ENCODE data around the gene TGFBR2.

DNA sequence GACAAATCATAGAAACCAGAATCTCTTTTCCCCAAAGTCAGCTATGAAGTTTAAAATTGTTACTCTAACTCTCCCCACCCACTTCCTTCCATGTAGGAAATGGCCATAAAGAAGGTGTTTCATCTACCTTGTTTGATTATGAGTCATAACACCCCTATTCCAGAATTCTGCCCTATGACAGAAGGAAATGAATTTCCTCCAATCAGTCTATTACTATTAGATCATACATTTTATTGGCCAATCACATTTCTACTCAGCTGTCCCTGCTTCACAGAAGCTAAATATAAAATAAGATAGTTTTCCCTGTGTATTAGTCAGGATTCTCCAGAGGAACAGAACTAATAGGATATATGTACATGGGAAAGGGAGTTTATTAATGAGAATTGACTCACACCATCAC lies 102.1 kb downstream of the TGFBR2 start:
- TF ChIP-seq POLR2AphosphoS5 (IDR thresholded peaks at IDR 0.05; ENCODE audit: low read length) (no peak), STAT1 (conservative IDR thresholded peaks at IDR 0.05) (no peak), FOXM1 (IDR thresholded peaks at IDR 0.05; ENCODE audit: low read depth, low read length) (no peak), EP300 (IDR thresholded peaks at IDR 0.05; ENCODE audit: borderline replicate concordance in 1 of 2, control insufficient read depth in 1 of 2, low read depth in 2 of 2, low read length in 2 of 2) (no peak), ASH2L (IDR thresholded peaks at IDR 0.05; ENCODE audit: borderline replicate concordance, low read depth) (no peak), CHD4 (IDR thresholded peaks at IDR 0.05) (no peak)
- TF ChIP-seq, protein P1, sequence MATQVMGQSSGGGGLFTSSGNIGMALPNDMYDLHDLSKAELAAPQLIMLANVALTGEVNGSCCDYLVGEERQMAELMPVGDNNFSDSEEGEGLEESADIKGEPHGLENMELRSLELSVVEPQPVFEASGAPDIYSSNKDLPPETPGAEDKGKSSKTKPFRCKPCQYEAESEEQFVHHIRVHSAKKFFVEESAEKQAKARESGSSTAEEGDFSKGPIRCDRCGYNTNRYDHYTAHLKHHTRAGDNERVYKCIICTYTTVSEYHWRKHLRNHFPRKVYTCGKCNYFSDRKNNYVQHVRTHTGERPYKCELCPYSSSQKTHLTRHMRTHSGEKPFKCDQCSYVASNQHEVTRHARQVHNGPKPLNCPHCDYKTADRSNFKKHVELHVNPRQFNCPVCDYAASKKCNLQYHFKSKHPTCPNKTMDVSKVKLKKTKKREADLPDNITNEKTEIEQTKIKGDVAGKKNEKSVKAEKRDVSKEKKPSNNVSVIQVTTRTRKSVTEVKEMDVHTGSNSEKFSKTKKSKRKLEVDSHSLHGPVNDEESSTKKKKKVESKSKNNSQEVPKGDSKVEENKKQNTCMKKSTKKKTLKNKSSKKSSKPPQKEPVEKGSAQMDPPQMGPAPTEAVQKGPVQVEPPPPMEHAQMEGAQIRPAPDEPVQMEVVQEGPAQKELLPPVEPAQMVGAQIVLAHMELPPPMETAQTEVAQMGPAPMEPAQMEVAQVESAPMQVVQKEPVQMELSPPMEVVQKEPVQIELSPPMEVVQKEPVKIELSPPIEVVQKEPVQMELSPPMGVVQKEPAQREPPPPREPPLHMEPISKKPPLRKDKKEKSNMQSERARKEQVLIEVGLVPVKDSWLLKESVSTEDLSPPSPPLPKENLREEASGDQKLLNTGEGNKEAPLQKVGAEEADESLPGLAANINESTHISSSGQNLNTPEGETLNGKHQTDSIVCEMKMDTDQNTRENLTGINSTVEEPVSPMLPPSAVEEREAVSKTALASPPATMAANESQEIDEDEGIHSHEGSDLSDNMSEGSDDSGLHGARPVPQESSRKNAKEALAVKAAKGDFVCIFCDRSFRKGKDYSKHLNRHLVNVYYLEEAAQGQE (IDR thresholded peaks at IDR 0.05; ENCODE audit: low read depth, low read length): no peak
